Fibroblast of skin of abdomen (primary cell): Measurements from ENCODE around the gene TMCO2. TPM values are rescaled to one million over a fixed set of nuclear protein-coding genes. Genes with fewer than 3 reads are reported as not detected.
"Not testable (repeated sequence)": the region's sequence is repeated elsewhere in the genome, so short reads cannot be mapped to it uniquely, and the experiment has no call there.

Source experiments
- DNase-seq: peaks from one replicate; pipeline ENCODE4 v3.0.0-alpha.2; 2013
- polyA plus RNA-seq, 2 experiments: library from polyadenylated mRNA; unstranded; fragments of 120-200 nt; gene quantifications; one replicate each; pipeline ENCODE4 v1.2.1, GENCODE V29; 2013; ENCODE audit not compliant: insufficient read length in 2 of 2

The TMCO2 gene
- not detected for polyA plus RNA-seq (2013, experiment 1 of 2; ENCODE audit: insufficient read length)
- not detected for polyA plus RNA-seq (2013, experiment 2 of 2; ENCODE audit: insufficient read length)

DNA sequence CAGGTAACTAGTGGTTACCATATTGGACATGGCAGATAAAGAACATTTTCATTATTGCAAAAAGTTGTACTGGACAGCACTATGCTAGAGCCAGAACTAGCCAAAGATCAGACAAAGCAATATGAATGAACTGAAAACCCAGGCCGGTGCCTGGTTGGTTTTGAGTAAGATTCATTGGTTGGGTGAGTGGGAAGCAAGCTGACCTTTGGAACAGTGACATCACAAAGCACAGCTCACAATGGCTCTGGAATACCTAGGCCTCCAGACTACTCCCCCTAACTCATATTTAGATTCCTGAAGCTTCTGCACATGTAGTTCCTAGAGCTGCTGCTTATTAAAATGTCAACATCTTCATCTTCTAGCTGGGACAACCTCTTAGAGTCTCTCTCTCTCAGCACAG, at the start of gene TMCO2:
TSS of gene TMCO2 (plus strand) at position 283 of the 400 bp plus-strand sequence. CDS start at position 340, 57 bp downstream.
- DNase-seq: no peak

GRCh38 chr1:40199126-40199525, 48.6 kb upstream of the TMCO2 start:
- no peak for DNase-seq

DNA sequence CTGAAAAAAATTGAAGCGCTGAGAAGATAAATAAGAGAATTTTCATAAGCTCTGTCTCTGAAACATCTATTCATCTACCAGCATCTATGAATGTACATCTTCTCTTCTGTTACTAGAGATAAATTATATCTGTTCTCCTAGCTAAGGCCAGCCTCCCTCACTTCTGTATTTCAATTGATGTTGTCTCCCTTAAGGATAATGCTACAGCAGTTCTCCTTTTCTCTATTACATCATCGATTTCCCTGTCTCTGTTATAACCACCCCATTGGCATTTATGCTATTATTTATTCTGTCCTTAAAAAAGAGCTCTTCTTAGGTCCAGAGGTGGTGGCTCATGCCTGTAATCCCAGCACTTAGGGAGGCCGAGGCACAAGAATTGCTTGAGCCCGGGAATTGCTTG, 42.9 kb upstream of the TMCO2 start:
- DNase-seq: no peak

- no peak for DNase-seq
These were observed 37.1 kb upstream of the TMCO2 start for GRCh38 chr1:40210511-40211204.

DNA sequence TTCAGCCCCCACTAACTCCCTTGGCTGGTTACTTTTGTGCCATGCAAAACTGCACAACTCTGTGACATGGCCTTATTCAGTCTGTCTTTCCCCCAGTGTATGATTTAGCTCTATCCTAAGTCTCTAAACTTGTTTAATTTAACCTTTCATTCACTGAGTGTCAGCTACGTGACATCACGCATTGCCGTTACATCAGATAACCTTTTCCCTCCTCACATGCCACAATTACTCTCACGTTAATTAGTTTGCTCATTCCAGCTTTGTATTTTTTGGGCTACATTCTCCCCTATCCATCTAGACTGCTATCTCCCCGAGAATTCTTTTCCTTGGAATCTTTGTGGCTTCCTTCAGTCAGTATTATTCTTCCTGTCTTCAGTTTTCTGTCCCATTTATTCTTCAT, 29.4 kb upstream of the TMCO2 start:
- DNase-seq: no peak

DNA sequence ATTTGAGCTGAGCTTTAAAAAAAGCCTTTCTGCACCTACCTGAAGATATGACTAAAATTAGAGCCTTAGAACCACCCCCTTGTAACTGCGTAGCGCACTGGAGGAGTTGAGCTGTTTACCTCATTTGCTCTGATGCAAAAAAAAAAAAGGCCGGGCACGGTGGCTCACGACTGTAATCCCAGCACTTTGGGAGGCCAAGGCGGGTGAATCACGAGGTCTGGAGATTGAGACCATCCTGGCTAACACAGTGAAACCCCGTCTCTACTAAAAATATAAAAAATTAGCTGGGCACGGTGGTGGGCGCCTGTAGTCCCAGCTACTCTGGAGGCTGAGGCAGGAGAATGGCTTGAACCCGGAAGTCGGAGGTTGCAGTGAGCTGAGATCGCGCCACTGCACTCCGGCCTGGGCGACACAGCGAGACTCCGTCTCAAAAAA, 26.2 kb upstream of the TMCO2 start:
- not testable (repeated sequence) for DNase-seq

DNA sequence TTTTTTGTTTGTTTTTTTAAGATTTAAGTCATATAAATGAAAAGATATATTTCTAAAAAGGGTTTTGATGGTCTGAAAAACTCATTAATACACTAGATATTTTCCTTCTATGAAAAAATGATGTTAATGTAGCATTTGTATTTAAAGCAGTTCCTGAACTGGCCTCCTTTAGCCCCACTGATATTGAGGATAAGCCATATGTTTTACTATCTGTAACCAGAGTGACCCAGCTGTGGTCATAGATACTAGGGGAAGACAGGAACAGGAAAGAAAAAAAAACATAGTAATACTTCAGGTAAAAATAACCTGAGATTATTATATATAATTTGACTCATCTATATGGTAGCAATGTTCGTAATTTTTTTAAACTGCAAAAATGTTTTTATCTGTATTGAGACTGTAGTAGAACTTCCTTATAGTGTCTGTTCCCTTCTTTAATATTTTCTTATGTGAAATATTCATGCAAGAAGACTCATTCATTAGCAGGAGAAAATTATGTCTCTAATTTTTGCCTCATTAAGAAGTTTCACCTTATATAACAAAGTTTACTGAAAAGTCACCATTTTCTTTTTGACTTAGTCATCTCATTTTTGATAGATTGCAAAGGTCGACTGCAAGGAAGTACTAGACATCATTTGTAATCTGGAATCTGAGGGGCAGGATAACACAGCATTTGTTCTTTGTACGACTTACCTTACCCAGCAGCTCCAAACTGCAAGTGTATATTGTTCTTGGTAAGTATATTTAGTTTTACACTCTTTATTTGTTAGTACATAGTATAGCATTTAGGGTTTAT, 25.6 kb upstream of the TMCO2 start:
- DNase-seq: no peak

GRCh38 chr1:40224040-40224439, 23.7 kb upstream of the TMCO2 start:
- DNase-seq: no peak

GRCh38 chr1:40226192-40226591, 21.5 kb upstream of the TMCO2 start:
- DNase-seq: no peak

- no peak for DNase-seq
These were observed 15.3 kb upstream of the TMCO2 start for GRCh38 chr1:40232444-40232843.

GRCh38 chr1:40239626-40240025, 8.1 kb upstream of the TMCO2 start:
- DNase-seq: peak; percentile 3

- DNase-seq: no peak
These were observed 7.3 kb upstream of the TMCO2 start for GRCh38 chr1:40240390-40240789.

DNA sequence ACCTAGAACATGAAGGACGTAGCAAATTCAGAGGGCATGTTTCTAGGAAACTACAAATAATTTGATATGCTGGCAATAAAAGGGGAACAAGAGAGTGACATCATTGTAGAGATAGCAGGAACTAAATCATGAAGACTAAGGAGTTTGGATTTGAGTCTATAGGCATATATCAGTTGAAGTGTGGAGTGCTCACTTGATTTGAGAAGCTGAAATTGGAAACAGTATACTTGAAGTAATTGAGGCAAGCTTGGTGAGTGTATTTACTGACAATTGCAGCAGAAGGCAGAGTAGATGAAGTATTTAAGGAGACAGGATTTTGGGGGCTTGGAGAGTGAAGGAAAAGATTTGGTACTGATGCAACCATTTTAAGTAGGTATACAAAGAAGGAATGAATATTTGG, 6.4 kb upstream of the TMCO2 start:
- DNase-seq: no peak

DNA sequence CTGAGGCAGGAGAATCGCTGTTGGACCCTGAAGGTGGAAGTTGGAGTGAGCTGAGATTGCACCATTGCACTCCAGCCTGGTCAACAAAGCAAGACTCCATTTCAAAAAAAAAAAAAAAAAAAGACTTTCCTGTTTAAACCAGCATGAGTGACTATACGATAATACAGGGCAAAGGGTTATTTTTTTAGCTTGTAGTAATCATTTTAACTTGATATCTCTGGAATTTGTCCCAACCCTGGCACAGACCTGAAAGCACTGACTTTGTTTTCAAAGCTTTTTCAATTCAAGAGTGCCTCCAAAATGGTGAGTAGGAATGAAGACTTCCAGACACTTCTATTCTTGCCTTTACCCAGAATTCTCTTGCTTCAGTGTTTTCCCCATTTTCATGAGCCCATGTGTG, 4.4 kb upstream of the TMCO2 start:
- no peak for DNase-seq

GRCh38 chr1:40244138-40244744, 3.5 kb upstream of the TMCO2 start:
- no peak for DNase-seq

DNA sequence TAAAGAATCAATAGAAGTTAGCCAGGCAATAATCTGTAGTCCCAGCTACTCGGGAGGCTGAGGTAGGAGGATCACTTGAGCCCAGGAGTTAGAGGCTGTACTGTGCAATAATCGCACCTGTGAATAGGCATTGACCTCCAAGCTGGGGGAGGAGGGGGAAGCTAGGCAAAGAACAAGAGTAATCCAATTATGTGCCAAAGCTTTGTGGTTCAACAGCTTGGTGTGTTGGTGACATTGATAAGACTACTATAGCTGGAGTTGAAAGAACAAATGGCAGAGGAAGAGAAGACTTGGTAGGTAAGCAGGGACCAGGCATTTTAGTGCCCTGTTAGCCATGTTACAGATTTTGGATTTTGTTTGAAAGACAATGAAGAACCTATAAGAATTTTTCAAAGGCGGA, 2.1 kb upstream of the TMCO2 start:
- DNase-seq: no peak

DNA sequence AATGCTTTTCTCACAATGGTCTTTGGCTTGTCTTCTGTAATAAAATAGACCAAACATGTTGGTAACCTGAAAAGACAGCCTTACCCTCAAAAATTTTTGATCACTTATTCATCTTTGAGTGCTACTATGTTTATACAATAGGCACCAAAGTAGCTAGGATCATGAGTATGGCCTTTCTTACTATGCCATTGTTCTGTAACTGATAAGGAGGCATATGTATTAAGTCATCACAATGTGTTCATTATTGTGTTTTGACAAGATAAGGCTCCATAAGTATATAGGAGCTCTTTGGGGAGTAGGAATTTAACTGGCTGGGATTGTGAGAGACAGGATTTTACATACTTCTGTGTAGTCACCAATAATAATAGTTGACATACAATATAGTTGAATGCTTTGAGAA, 675 bp downstream of the TMCO2 start:
- no peak for DNase-seq

- DNase-seq: no peak
These were observed 3.7 kb downstream of the TMCO2 start for GRCh38 chr1:40251456-40251855.

DNA sequence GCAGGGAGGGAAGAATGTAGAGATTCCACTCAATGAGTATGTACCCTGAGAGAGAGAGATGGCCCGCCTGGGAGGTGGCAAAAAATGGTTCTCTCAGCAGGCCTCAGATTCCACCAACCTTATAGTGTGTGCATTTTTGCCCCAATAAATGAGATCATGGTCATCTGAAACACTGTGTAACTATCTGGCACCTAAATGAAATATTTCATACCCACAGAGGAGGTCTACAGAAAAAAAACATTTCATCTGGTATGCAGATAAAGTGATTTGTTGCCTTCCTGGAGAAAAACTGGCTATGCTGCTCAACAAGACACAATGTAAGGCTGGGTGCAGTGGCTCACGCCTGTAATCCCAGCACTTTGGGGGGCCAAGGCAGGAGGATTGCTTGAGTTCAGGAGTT, 4.9 kb downstream of the TMCO2 start:
- DNase-seq: peak; percentile 43

GRCh38 chr1:40255231-40255630, 7.5 kb downstream of the TMCO2 start:
- DNase-seq: no peak

DNA sequence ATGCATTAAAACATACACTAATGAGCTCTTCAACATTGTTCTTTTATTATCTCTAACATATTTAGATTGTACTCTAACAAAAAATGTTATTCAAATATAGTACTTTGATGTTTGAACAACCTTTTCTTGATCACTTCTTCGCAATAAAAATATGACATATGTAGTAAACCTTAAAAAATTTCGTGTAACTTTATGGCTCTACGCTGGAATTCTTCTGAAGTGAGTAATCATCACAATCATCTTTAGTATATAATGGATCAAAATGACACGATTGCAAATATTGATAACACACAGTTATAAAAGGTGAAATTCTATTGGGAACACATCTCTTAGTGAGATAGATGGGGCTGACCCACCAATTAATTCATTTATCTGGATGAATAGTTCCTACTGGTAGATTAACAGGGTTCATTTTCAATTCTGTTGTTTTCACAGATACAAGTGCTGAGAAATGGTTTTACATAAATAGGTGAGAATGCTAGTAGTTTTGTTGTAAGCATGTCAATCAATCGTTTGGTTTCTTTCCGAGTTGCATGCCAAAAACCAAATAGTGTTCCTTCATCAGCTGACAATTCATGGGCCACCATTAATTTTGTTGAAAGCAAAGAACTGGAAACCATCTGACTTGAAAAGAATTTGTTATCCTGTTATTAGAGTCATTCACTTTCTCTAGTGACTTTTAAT, 8.8 kb downstream of the TMCO2 start:
- DNase-seq: no peak

- no peak for DNase-seq
These were observed 9.6 kb downstream of the TMCO2 start for GRCh38 chr1:40257313-40257687.
